IMR-90 (cell line): Measurements from ENCODE around the gene POC1B.

ENCODE experiments used
- BHLHE40 ChIP-seq: fragments of 150-350 bp; IDR thresholded peaks from 2 replicates; pipeline ENCODE4 v1.6.1; 2016; ENCODE audit warnings: mild to moderate bottlenecking, low read depth, low read length
- CTCF ChIP-seq: conservative IDR thresholded peaks from 2 replicates; pipeline ENCODE4 v1.5.1; 2012; ENCODE audit warnings: mild to moderate bottlenecking, low read depth, low read length, improper control_type of control experiment
- FOS ChIP-seq: fragments of 150-350 bp; IDR thresholded peaks from 2 replicates; pipeline ENCODE4 v1.6.1; 2016; ENCODE audit warnings: low read depth, low read length
- MXI1 ChIP-seq: IDR thresholded peaks from 2 replicates; pipeline ENCODE4 v1.6.1; 2012; ENCODE audit warnings: low read depth, mild to moderate bottlenecking, low read length, moderate library complexity, borderline replicate concordance
- POLR2A ChIP-seq: IDR thresholded peaks from 2 replicates; pipeline ENCODE4 v1.6.1; 2012; ENCODE audit warnings: mild to moderate bottlenecking, low read depth, low read length
- RCOR1 ChIP-seq: IDR thresholded peaks from 2 replicates; pipeline ENCODE4 v1.6.1; 2012; ENCODE audit warnings: mild to moderate bottlenecking, low read length, improper control_type of control experiment; ENCODE audit not compliant: insufficient replicate concordance
- RFX5 ChIP-seq: IDR thresholded peaks from 2 replicates; pipeline ENCODE4 v1.8.0; 2012; ENCODE audit warnings: low read depth, mild to moderate bottlenecking, low read length, moderate library complexity
- SMC3 ChIP-seq: fragments of 150-350 bp; IDR thresholded peaks from 2 replicates; pipeline ENCODE4 v1.6.1; 2016; ENCODE audit warnings: low read depth, mild to moderate bottlenecking, antibody characterized with exemption, low read length, moderate library complexity
- USF2 ChIP-seq: fragments of 150-350 bp; IDR thresholded peaks from 2 replicates; pipeline ENCODE4 v1.6.1; 2017; ENCODE audit warnings: mild to moderate bottlenecking, antibody characterized with exemption, low read length, low read depth

GRCh38 chr12:89539426-89540223 is 13.8 kb upstream of the POC1B start:
- TF ChIP-seq CTCF (no peak), POLR2A (no peak), USF2 (no peak), FOS (no peak), MXI1 (no peak), RFX5 (no peak), BHLHE40 (no peak), RCOR1 (no peak), SMC3 (no peak)
